GM03348 (cell line): ENCODE results near the gene TCIRG1.
A peak's percentile ranks its signal among the peaks of the same experiment; 100 is the strongest.

Experiments
- DNase-seq: peaks from one replicate; pipeline ENCODE4 v3.0.0; 2012; ENCODE audit warnings: low spot score

TCIRG1 gene

DNA sequence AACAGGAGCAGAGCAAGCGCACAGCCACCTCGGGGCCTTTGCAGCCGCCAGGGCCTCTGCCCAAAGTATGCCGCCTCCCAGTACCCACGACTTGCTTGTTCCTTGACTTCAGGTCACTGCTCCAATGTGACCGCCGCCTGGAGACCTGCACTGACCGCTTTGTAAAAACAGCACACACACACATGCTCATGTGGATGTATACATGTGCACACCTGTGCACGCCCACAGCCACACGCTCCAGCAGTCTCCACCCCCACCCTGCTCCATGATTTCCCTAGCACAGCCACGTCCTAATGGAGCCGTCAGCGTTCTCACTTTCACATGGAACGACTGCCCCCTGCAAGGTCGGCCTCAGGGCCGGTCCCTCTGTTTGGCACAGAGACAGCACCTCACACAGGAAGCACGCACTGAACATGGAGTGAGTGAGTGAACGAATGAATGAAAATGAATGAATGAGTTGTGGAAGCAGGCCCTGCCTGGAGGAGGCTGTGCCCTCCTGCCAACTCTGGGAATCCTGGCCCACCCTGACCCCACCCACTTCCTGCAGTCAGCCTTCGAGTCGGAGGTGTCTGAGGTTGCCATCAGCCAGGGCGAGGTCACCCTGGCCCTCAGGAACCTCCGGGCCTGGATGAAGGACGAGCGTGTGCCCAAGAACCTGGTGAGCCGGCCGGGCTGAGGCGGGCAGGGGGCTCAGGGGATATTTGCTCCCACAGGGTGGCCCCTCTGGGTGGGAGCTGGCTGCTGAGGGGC lies 20.7 kb upstream of the TCIRG1 start:
- no peak for DNase-seq

DNA sequence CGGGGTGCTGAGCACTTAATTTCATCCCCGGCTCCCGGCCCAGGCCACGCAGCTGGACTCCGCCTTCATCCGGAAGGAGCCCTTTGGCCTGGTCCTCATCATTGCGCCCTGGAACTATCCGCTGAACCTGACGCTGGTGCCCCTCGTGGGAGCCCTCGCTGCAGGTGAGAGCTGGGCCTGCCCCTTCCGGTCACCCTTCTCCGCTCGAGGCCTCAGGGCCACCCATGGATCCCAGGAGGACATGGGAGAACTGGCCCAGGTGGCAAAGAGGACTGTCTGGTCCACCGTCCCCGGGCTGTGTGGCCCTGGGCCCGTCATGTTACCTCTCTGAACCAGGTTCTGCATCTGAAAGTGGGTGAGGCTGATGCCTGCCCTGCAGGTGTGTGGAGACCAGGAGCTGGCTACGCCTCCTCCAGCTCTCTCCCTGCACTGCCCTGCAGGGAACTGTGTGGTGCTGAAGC lies 20.1 kb upstream of the TCIRG1 start:
- no peak for DNase-seq

DNA sequence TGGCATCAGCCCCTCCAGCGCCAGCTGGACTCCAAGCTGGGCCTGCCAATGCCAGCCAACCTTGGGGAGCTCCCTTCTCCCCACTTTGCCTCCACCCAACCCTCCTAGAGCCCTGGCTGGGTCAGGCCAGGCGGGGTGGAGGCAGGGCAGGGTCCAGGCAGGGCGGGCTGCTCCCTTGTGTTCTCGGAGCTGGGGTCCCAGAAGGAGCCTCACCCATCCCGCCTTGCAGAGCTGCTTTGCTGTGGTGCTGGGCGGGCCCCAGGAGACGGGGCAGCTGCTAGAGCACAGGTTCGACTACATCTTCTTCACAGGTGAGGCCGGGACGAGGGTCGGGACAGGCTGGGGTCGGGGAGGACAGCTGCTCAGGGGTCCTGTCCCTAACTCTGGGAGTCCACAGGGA lies 19.3 kb upstream of the TCIRG1 start:
- no peak for DNase-seq

DNA sequence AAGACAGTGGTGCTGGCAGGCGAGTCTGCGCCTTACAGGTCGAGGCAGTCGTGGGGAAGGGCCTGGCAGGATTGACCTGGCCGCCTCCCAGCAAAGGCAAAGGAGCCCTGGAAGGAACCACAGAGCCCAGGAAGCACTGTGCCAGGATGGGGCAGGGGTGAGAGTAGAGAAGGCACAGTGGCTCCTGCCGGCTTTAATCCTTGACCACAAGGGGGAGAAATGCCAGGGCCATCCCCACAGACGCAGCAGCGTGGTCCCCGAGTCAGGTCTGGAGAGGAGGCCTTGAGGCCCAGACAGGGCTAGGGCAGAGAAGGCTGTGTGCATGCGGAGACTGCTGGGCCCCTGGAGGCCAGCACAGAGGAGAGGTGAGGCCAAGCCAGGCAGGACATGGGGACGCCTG lies 18.2 kb upstream of the TCIRG1 start:
- DNase-seq, result peak; percentile 50

DNA sequence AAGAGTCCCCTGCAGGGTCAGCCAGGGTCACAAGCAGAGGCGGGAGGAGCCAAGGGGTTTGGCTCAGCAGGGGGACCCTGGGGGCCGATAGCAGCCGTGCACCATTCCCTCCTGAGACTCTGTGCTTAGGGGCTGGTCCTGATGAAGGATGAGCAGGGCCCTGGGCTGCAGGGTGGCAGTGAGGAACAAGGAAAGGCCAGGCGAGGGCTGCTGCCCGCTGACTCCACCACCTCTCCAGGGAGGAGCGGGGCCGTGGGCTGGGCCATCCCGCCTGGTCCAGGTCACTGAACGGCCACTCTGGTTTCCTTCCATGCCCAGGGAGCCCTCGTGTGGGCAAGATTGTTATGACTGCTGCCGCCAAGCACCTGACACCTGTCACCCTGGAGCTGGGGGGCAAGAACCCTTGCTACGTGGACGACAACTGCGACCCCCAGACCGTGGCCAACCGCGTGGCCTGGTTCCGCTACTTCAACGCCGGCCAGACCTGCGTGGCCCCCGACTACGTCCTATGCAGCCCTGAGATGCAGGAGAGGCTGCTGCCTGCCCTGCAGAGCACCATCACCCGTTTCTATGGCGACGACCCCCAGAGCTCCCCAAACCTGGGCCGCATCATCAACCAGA lies 17.5 kb upstream of the TCIRG1 start:
- no peak for DNase-seq

DNA sequence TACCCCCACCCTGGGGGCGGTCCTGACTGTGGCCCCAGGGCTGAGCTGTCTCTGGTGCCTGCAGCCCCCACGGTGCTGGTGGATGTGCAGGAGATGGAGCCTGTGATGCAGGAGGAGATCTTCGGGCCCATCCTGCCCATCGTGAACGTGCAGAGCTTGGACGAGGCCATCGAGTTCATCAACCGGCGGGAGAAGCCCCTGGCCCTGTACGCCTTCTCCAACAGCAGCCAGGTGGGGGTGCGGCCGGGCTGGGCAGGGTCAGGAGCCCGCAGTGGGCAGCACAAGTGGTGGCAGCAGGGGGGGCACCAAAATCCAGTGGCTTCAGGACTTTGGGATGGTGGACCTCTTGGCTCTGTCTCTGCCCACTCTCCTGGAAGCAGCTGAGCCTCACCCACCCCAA lies 16.3 kb upstream of the TCIRG1 start:
- no peak for DNase-seq

DNA sequence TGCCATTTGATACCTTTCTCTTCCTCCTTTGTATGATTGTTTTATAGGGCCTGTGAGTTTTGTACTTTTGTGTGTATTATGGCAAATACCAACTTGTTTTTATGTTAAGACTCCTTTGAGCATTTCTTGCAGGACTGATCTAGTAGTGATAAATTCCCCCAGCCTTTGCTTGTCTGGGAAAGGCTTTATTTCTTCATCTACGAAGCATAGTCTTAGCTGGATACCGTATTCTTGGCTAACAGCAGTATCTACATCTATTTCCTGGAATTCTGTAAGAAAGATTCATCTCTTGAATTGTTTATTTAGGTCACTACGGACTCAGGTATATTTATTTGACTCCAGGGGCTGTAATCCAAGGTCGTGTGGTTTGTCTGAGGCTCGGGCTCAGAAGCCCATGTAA lies 14.3 kb upstream of the TCIRG1 start:
- DNase-seq, result no peak

DNA sequence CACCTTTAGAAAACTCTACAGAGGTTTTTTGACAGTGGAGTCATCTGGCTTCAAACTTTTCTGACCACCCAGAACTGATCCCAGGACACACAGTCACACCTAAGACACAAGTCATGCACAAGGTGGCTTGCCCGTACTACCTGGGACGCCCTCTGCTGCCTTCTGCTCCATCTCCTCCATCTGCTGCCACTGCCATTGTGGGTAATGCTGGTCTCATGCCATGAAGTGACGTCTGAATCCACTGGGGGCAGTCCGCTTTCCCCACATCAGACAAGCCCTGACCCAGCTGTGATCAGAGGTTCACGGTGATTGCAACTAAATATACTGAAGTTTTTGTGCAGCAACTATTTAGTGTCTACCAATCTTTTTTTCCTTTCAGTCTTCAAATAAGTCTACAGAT lies 13.8 kb upstream of the TCIRG1 start:
- no peak for DNase-seq

DNA sequence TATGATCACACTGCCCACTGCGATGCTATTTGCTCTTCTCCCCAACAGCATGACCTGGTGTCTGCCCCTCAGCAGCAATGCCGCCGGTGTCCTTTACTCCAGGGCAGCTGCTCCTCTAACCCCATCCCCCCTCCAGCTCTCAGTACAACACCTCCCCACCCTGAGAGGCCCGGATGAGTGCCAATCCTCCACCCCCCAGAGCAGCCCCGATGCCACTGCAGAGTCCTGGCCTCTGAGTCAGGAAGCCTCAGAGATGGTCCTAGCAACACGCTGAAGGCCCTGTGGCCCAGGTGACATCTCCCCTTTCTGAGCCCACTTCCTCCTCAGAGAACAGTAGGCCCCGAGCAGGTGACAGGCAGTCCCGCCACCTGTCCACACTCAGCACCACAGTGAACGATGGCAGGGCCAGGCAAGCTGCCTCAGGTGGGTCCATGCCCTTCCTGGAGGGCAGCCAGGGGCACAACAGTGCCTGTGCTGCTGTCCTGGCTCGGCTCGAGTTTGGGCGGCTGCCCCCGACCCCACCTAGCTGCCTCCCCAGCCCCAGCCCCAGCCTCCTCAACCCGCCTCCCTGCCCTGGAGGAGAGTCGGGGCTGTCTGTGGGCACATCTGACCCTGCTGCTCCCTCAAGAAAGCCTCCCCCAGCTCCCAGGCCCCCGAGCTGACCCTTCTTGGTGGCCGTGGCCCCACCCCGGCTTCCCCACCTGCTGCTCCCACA lies 12.3 kb upstream of the TCIRG1 start:
- DNase-seq, result no peak

DNA sequence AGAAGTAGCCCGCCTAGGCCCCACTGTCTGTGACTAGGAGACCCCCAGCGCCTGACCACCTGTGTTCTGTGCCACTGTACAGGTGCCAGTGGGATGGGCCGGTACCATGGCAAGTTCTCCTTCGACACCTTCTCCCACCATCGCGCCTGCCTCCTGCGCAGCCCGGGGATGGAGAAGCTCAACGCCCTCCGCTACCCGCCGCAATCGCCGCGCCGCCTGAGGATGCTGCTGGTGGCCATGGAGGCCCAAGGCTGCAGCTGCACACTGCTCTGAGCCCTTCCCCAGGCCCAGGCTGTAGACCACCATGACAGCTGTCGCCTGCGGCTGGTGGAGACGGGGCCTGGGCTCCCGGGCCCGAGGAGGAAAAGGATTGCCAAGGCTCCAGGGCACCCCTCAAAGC lies 11.2 kb upstream of the TCIRG1 start:
- no peak for DNase-seq

DNA sequence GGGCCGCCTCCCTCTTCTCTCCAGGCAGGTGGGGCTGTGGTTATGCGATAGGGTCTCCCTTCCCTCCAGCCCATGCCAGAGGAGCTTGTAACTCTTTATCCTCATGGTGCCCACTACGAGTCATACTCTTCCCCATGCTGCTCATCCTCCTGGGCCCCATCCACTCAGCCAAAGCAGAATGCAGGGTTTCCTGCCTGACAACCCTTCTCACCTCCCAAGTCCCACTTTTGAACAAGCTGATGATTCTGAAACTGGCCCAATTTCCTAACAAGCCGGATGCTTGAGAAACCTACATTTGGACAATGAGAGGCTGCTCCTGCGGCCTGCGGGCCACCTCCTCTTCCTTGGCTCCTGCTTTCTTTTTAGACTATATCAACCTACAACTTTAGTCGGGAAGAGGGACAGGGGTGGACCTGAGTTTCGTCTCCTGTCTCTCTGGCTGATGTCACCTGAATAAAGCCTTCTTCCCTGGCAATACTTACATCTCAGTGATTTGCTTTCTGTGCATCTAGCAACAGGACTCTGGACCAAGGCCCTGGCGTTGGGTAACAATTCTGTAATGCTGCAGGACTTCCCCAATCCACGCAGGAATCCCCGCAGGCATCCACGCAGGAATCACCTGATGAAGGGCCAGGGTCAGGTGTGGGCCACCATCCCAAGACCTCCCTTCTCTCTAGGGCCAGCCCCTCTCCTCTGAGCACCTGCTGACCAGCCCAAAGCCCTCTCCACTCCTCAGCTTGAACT lies 9.9 kb upstream of the TCIRG1 start:
- no peak for DNase-seq

DNA sequence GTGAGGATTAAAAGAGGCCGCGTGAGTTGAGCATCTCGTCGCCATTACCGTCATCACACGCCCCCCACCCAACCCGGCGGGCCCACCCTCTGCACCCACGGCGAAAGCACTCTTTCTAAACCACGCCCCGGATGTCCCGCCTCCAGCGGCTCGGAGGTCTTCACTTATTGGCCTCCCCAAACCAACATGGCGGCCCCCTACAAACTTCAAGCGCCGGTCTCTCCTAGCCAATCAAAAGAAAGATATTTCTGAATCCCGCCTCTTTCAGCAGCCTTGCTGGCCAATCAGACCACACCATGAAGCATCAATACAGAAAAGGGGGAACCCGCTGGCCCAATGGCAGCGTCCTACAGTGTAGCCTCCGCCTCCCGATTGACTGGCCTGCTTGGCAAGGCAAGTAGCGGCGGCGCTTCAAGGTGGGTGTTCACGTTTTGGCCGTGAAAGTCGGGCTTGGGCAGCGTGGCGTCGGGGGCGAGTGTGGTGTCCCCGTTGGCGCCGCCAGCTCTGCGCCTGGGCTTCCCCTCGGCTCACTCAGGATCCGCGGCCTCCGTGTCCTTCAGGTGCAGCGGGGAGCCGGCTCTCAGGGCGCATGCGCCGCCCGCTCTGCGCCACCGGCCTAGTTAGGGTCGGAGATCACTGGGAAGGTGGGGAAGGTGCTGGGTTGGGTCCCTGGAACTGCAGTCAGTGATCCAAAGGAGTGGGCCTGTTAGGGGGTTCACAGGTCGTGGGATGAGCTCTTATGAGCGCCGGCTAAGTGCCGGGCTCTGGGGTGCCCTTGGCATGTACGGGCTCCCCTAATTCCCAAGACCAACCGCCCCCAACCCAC lies 8.3 kb upstream of the TCIRG1 start, which contains the start of gene NDUFS8:
TSS of gene NDUFS8 (plus strand) at position 364 of the 826 bp plus-strand sequence. CDS start 1,471 bp downstream, outside the sequence.
- peak; percentile 99 for DNase-seq

DNA sequence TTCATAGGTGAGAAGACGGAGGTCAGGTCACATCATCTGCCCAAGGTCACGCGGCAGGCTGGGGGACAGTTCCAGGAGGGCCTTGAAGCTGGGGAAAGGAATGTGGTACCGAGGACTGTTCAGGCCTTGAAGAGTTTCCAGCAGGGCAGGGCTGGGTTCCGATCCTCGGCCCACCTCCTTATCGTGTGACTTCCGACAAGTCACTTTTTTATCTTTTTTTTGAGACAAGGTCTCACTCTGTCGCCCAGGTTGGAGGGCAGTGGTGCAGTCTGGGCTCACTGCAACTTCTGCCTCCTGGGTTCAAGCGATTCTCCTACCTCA lies 7.7 kb upstream of the TCIRG1 start:
- peak; percentile 58 for DNase-seq

DNA sequence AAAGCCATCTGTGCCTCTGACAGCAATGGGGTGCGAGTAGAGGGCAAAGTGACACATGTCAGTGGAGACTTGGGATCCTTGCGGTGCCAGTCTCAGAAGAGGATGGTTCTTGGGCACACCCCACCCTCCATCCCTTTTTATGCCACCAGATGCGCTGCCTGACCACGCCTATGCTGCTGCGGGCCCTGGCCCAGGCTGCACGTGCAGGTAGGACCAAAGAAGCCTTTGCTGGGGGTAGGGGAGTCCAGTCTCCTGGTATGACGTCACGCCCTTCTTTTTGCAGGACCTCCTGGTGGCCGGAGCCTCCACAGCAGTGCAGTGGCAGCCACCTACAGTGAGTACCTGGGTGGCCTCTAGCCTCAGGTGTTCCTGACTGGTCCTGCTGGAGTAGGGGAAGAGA lies 6.8 kb upstream of the TCIRG1 start:
- no peak for DNase-seq

DNA sequence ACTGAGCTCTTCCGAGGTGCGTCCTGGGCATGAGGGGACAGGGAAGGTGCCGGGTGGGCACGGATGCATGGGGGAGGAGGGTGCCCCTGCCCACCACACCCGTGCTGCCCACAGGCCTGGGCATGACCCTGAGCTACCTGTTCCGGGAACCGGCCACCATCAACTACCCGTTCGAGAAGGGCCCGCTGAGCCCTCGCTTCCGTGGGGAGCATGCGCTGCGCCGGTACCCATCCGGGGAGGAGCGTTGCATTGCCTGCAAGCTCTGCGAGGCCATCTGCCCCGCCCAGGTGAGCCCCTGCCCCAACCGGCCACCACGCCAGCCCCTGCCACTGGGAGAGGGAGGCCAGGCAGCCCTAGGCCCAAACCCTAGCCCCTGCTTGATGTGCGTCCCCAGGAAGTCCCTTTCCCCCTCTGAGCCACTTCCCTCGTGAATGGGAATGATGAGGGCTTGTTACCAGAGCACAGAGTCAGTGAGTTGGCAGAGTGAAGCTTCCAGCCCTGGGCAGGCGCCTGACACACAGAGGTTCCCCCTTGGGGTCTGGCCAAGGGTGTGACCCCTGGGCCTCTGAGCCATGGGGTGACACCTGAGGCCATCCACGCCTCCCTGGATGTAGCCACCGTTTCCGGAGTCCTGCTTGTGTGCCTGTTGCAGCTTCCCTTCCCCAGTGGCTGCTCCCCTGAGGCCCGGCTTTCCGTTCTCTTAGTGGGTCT lies 5.7 kb upstream of the TCIRG1 start:
- no peak for DNase-seq

DNA sequence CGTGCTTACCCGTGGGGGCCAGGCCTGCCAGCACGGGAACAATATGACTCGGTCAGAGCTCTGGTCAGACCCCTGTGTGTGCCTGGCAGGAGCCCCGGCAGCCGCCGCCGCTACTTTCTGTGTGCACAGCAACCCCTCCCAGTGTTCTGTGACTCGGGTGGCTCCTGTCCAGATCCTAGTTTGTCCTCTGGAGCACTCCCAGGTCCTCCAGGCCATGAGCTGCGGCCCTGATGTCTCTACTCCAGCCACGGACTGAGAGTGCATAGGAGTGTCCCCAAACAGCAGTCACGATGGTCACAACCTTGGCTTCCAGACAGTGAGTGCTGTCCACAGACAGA lies 5.1 kb upstream of the TCIRG1 start:
- no peak for DNase-seq

DNA sequence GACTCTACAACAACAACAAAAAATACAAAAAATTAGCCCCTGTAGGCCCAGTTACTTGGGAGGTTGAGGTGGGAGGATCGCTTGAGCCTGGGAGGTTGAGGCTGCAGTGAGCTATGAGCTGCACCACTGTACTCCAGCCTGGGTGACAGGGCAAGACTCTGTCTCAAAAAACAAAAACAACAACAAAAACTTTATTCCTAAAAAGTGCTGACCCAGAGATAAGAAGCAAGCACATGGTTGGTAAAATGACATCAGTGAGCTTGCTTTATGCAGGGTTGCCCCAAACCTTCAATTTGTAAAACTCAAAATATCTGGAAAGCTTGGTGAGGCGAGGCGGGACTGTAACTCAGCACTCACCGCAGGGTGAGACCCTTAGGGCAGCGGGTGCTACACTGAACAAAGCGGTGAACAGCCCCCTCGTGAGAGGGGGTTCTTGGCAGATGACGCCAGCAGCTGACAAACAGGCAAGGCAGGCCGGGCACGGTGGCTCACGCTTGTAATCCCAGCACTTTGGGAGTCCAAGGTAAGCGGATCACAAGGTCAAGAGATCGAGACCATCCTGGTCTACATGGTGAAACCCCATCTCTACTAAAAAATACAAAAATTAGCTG lies 3.5 kb upstream of the TCIRG1 start:
- DNase-seq, result no peak

DNA sequence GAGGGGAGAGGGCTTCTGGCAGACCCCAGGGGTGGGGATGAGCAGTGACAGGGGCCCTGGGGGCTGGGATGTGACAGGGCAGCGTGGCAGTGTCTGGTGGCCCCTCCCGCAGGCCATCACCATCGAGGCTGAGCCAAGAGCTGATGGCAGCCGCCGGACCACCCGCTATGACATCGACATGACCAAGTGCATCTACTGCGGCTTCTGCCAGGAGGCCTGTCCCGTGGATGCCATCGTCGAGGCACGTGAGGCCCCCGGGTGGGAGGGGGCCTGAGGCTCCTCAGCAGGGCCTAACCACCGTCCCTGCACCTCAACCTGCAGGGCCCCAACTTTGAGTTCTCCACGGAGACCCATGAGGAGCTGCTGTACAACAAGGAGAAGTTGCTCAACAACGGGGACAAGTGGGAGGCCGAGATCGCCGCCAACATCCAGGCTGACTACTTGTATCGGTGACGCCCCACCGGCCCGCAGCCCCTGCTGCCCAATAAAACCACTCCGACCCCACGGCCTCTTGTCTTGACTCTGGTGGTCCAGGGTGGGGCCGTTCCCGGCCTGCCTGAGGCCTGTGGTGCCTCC lies 2.6 kb upstream of the TCIRG1 start:
- no peak for DNase-seq

DNA sequence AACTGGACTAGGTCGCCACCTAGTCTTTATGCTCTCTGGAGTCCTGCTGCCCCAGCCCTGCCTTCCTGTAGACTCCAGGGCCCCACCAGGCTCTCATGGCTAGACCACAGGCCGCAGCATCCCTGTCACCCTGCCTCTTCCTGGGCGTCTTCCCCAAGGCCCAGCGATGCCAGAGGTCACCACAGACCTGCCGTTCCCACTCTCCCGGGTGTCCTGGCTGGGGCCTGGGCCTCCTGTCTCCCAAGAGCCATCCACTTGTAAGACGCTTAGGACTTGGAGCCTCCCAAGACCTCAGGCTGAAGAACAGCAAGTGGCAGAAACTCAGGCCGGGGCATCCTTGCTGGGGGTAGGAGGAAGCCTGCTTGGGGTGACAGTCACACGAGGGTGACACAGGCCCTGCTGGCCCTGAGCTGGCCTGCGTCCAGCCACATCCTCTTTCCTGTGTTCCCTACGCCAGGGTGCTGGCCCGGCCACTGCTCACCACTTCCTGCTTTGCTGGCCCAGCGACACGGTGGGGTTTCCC lies 2.0 kb upstream of the TCIRG1 start:
- DNase-seq, result no peak
